WTC11 (cell line): ENCODE results near the gene LRRN1. TPM values are rescaled to one million over a fixed set of nuclear protein-coding genes. Genes with fewer than 3 reads are reported as not detected.

Source experiments
- ATAC-seq: fragments of 200-7000 bp; cut with Tn5 transposase; 2 replicates; pipeline ENCODE4 v1.10.0; 2021; ENCODE audit warnings: mild to moderate bottlenecking, moderate library complexity
- CTCF ChIA-PET: fragments of 300-600 bp; sonication (Branson Sonifier 250); formaldehyde crosslinking; loops from one replicate; lab custom pipeline; 2021; ENCODE audit warnings: antibody characterized with exemption; lab: Charles Lee
- POLR2A ChIA-PET: fragments of 350-600 bp; sonication (Branson Sonifier 250); formaldehyde crosslinking; loops from one replicate; lab custom pipeline; 2021; ENCODE audit warnings: antibody characterized with exemption; lab: Charles Lee
- DNase-seq: peaks from one replicate; pipeline ENCODE4 v3.0.0; 2021; ENCODE audit warnings: low spot score
- H3K27ac Mint-ChIP-seq: 2 replicates; pipeline ENCODE4 v1.8.0; 2021; ENCODE audit warnings: mixed read lengths
- H3K27me3 Mint-ChIP-seq: 2 replicates; pipeline ENCODE4 v1.8.0; 2021; ENCODE audit warnings: low read depth, mild to moderate bottlenecking, moderate library complexity, mixed read lengths
- H3K36me3 Mint-ChIP-seq: 2 replicates; pipeline ENCODE4 v1.8.0; 2021; ENCODE audit warnings: mixed read lengths
- H3K4me1 Mint-ChIP-seq: 2 replicates; pipeline ENCODE4 v1.8.0; 2022; ENCODE audit warnings: mixed read lengths
- H3K4me3 Mint-ChIP-seq: 2 replicates; pipeline ENCODE4 v1.8.0; 2021; ENCODE audit warnings: mild to moderate bottlenecking, moderate library complexity, mixed read lengths
- H3K9me3 Mint-ChIP-seq: 2 replicates; pipeline ENCODE4 v1.8.0; 2021; ENCODE audit warnings: mixed read lengths
- AR ChIP-seq: fragments of 250-450 bp; sonication (Bioruptor Pico); IDR thresholded peaks from 2 replicates; pipeline ENCODE4 v1.9.0; 2021; ENCODE audit warnings: mild to moderate bottlenecking
- ELF4 ChIP-seq: sonication (generic); formaldehyde crosslinking; IDR thresholded peaks from 2 replicates; pipeline ENCODE4 v1.8.1; 2022; ENCODE audit warnings: low read depth, mild to moderate bottlenecking, moderate library complexity, missing genetic modification reagents
- EMX1 ChIP-seq: fragments of 250-450 bp; sonication (Bioruptor Pico); IDR thresholded peaks from 2 replicates; pipeline ENCODE4 v1.8.0; 2021; ENCODE audit warnings: mild to moderate bottlenecking
- ERG ChIP-seq: fragments of 250-450 bp; sonication (Bioruptor Pico); IDR thresholded peaks from 2 replicates; pipeline ENCODE4 v1.8.0; 2021; ENCODE audit warnings: mild to moderate bottlenecking
- FOXP1 ChIP-seq: sonication (generic); formaldehyde crosslinking; IDR thresholded peaks from 2 replicates; pipeline ENCODE4 v1.8.0; 2022; ENCODE audit warnings: missing genetic modification reagents, mild to moderate bottlenecking, moderate library complexity, borderline replicate concordance
- FOXP4 ChIP-seq: sonication (generic); formaldehyde crosslinking; IDR thresholded peaks from 2 replicates; pipeline ENCODE4 v1.8.0; 2022; ENCODE audit warnings: mild to moderate bottlenecking, missing genetic modification reagents
- PRRX2 ChIP-seq: fragments of 250-450 bp; sonication (Bioruptor Pico); IDR thresholded peaks from 2 replicates; pipeline ENCODE4 v1.8.0; 2021; ENCODE audit warnings: mild to moderate bottlenecking
- RELA ChIP-seq: sonication (generic); formaldehyde crosslinking; IDR thresholded peaks from 2 replicates; pipeline ENCODE4 v1.8.1; 2022; ENCODE audit warnings: missing genetic modification reagents, mild to moderate bottlenecking, borderline replicate concordance
- SOX15 ChIP-seq: fragments of 250-450 bp; sonication (Bioruptor Pico); IDR thresholded peaks from 2 replicates; pipeline ENCODE4 v1.9.0; 2021; ENCODE audit warnings: mild to moderate bottlenecking
- TEAD4 ChIP-seq: sonication (generic); formaldehyde crosslinking; IDR thresholded peaks from 2 replicates; pipeline ENCODE4 v1.8.0; 2022; ENCODE audit warnings: mild to moderate bottlenecking, missing genetic modification reagents
- ZBTB21 ChIP-seq: sonication (generic); formaldehyde crosslinking; IDR thresholded peaks from 2 replicates; pipeline ENCODE4 v1.8.1; 2023; ENCODE audit warnings: mild to moderate bottlenecking, missing genetic modification reagents, borderline replicate concordance
- ZNF281 ChIP-seq: sonication (generic); formaldehyde crosslinking; IDR thresholded peaks from 2 replicates; pipeline ENCODE4 v1.8.0; 2023; ENCODE audit warnings: mild to moderate bottlenecking, missing genetic modification reagents
- ZNF416 ChIP-seq: fragments of 250-450 bp; sonication (Bioruptor Pico); IDR thresholded peaks from 2 replicates; pipeline ENCODE4 v1.9.0; 2021; ENCODE audit warnings: mild to moderate bottlenecking, inconsistent platforms
- total RNA-seq: library from RNA; stranded (reverse); gene quantifications from 3 replicates; pipeline ENCODE4 v1.2.3, GENCODE V29; 2021
- TF ChIP-seq, protein P1 (sequence below): sonication (generic); formaldehyde crosslinking; IDR thresholded peaks from 2 replicates; pipeline ENCODE4 v1.8.1; 2022; ENCODE audit warnings: mild to moderate bottlenecking, moderate library complexity, missing genetic modification reagents
- TF ChIP-seq, protein P2 (sequence below): sonication (generic); formaldehyde crosslinking; IDR thresholded peaks from 2 replicates; pipeline ENCODE4 v1.8.1; 2023; ENCODE audit warnings: mild to moderate bottlenecking, moderate library complexity, missing genetic modification reagents

Gene LRRN1
- total RNA-seq, 1 experiment from 2014 or later, result 114 TPM

- TF ChIP-seq AR (CRISPR knock-in tag) (no peak), RELA (CRISPR knock-in tag) (no peak), FOXP4 (CRISPR knock-in tag) (no peak), SOX15 (no peak), ZNF416 (no peak), ZNF281 (CRISPR knock-in tag) (no peak)
Measured at GRCh38 chr3:3800080-3800455, 837 bp downstream of the LRRN1 start (continued).

GRCh38 chr3:3800685-3801493 is 1.7 kb downstream of the LRRN1 start:
- peak overlapping the region; percentile 83 for H3K4me3 Mint-ChIP-seq
- ChIA-PET CTCF (interaction anchor here (0.6 to 1.2 kb wide), 2 partner anchors 198 to 601 kb away, joined by 3 to 5 read pairs; no protein-coding TSS in a partner anchor), POLR2A (interaction anchor here (0.6 to 3.0 kb wide), 2 partner anchors 8 to 45 kb away, joined by 3 to 8 read pairs; no protein-coding TSS in a partner anchor)
- DNase-seq (peak; percentile 37), ATAC-seq (peak; percentile 2)
- peaks cover 59% of the 10 kb centered on the region for H3K4me1 Mint-ChIP-seq
- H3K27ac Mint-ChIP-seq, result peak overlapping the region; percentile 94
- peaks cover 22% of the 10 kb centered on the region for H3K27me3 Mint-ChIP-seq
- TF ChIP-seq PRRX2 (CRISPR knock-in tag) (peak; percentile 27; the same call in 1 of the 2 replicates), ZNF416 (no peak), ELF4 (CRISPR knock-in tag) (no peak), ERG (CRISPR knock-in tag) (0 out of 2 replicates have a peak, but pooled peaks have one; percentile 27), EMX1 (0 out of 2 replicates have a peak, but pooled peaks have one; percentile 59), TEAD4 (CRISPR knock-in tag) (0 out of 2 replicates have a peak, but pooled peaks have one; percentile 61), ZBTB21 (CRISPR knock-in tag) (no peak), FOXP1 (CRISPR knock-in tag) (peak; percentile 56; the same call in 1 of the 2 replicates)
- TF ChIP-seq, protein P1, sequence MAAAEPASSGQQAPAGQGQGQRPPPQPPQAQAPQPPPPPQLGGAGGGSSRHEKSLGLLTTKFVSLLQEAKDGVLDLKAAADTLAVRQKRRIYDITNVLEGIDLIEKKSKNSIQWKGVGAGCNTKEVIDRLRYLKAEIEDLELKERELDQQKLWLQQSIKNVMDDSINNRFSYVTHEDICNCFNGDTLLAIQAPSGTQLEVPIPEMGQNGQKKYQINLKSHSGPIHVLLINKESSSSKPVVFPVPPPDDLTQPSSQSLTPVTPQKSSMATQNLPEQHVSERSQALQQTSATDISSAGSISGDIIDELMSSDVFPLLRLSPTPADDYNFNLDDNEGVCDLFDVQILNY (CRISPR knock-in tag), result 0 out of 2 replicates have a peak, but pooled peaks have one; percentile 36
- TF ChIP-seq, protein P2, sequence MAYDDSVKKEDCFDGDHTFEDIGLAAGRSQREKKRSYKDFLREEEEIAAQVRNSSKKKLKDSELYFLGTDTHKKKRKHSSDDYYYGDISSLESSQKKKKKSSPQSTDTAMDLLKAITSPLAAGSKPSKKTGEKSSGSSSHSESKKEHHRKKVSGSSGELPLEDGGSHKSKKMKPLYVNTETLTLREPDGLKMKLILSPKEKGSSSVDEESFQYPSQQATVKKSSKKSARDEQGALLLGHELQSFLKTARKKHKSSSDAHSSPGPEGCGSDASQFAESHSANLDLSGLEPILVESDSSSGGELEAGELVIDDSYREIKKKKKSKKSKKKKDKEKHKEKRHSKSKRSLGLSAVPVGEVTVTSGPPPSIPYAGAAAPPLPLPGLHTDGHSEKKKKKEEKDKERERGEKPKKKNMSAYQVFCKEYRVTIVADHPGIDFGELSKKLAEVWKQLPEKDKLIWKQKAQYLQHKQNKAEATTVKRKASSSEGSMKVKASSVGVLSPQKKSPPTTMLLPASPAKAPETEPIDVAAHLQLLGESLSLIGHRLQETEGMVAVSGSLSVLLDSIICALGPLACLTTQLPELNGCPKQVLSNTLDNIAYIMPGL (CRISPR knock-in tag), result 0 out of 2 replicates have a peak, but pooled peaks have one; percentile 41
- H3K36me3 Mint-ChIP-seq, result peaks cover 26% of the 10 kb centered on the region
- no peaks in the 10 kb centered on the region for H3K9me3 Mint-ChIP-seq
